ENCODE measurements around the gene RASSF5. TPM values are rescaled to one million over a fixed set of nuclear protein-coding genes. Genes with fewer than 3 reads are reported as not detected.

Gene RASSF5
- polyA plus RNA-seq, 1 donor (not counting 4 experiments of a cell fraction or from before 2014, with no cell fraction given): 2.4 TPM

DNA sequence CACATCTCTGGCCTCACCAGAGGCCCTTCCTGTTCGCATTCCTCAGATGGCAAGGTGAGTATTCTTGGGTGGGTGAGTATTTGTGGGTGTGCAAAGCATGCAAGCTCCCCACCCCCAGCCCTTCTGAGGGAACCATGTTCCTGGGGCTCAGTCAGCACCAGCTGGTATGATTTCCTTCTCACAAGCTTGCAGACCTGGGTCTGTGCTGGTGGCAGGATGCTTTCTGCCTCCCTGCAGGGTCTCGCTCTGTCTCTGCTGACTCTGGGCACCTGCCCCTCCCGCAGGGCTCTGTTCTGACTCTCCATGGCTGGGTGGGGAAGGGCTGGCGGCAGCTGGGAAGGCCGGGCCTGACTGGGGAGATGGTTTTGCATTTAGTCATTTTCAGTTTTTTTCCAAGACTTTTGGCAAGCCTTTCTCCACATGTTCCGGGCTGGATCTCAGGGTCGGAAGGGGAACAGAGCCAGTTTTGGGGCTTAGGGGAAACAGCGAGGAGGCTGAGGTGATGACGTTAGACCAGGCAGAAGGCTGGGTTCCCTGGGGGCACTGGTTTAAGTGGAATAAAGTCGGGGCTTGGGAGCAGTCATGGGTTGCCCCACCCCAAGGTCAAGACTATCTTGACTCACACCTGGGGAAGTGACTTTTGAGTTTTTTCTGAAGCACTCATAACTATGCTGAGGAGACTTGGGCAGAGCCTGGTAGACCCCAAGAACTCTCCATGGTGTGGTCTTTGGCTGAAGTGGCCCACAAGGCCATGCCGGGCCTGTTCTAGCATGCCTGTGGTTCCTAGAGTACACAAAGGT is 6.2 kb downstream of the RASSF5 start:
- Histone ChIP-seq H3K4me1 (ENCODE audit: control insufficient read depth, extremely low read depth, insufficient read depth, low read length) (peaks cover 63% of the 10 kb centered on the region), H3K9ac (ENCODE audit: control insufficient read depth, extremely low read depth, insufficient read depth, low read length) (peak overlapping the region; percentile 74), H4K20me1 (ENCODE audit: control insufficient read depth, extremely low read depth, insufficient read depth, low read length) (no peaks in the 10 kb centered on the region), H3K36me3 (ENCODE audit: control insufficient read depth in 2 of 2, extremely low read depth in 1 of 2, insufficient read depth in 2 of 2, low read length in 2 of 2) (no peaks in the 10 kb centered on the region), H3K79me2 (ENCODE audit: control insufficient read depth, insufficient read depth, low read length) (no peaks in the 10 kb centered on the region), H2AFZ (ENCODE audit: control insufficient read depth, low read length) (peak overlapping the region; percentile 56), H3K27ac (ENCODE audit: control insufficient read depth, insufficient read depth, low read length) (peak overlapping the region; percentile 90), H3K9me3 (ENCODE audit: control insufficient read depth, low read depth, low read length) (no peaks in the 10 kb centered on the region), H3K4me2 (ENCODE audit: control insufficient read depth, extremely low read depth, insufficient read depth, low read depth, low read length) (peak overlapping the region; percentile 89), H3K4me3 (ENCODE audit: control insufficient read depth in 2 of 3, extremely low read depth in 1 of 3, insufficient read depth in 2 of 3, low read depth in 1 of 3, low read length in 3 of 3) (peak overlapping the region in 2 of 3 experiments; percentile 38 to 58), H3K27me3 (ENCODE audit: control insufficient read depth, extremely low read depth, insufficient read depth, low read length) (no peaks in the 10 kb centered on the region), H3K9me1 (ENCODE audit: control insufficient read depth, extremely low read depth, insufficient read depth, low read length) (peaks cover 2% of the 10 kb centered on the region)
- peak; percentile 78 for DNase-seq (ENCODE audit: low read depth, low spot score)
- TF ChIP-seq EZH2 (IDR thresholded peaks at IDR 0.05; ENCODE audit: low read length): no peak
- TF ChIP-seq CTCF (optimal IDR thresholded peaks at IDR 0.05 in 1 of 3, IDR thresholded peaks at IDR 0.05 in 1 of 3, conservative IDR thresholded peaks at IDR 0.05 in 1 of 3; ENCODE audit: extremely low read depth in 1 of 3, insufficient read depth in 2 of 3, low read length in 3 of 3): no peak
- FAIRE-seq: peak; percentile 86
- dilution Hi-C loops (cut with MboI; ENCODE audit: extremely low pct_ligation_motif_present, low sequenced_read_pairs): no loop called here

DNA sequence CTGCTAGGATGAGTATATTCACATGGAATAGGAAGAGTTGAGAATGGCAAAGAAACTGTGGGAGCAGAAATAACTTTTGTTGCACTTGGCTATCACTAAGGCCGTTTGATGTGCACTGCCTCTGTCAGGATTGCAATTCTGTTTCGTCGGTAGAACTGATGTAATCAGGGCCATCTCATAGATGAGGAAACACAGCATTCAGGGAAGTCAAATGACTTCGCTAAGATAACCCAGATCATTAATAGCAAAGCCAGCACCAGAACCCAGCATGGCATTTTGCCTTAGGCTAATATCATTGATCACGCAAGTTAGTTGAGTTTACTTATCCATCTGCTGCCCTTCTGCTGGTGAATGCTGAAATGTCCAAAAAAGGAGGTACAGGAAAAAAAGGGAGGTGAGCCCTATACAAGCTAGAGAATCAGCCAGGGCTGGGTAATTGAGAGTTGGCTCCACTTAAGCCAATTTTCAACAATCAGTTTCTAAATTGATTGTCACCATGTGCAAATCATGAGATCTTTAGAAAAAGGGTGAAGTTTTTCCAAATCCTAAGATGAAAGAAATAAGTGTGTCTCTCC is 7.6 kb downstream of the RASSF5 start:
- peaks cover 51% of the 10 kb centered on the region for H3K4me1 ChIP-seq (ENCODE audit: control insufficient read depth, extremely low read depth, insufficient read depth, low read length)
- H3K9ac ChIP-seq (ENCODE audit: control insufficient read depth, extremely low read depth, insufficient read depth, low read length): peak overlapping the region; percentile 74

More for the DNA sequence above, 7.6 kb downstream of the RASSF5 start:
- dilution Hi-C loops (cut with MboI; ENCODE audit: extremely low pct_ligation_motif_present, low sequenced_read_pairs): no loop called here
- H3K36me3 ChIP-seq (ENCODE audit: control insufficient read depth in 2 of 2, extremely low read depth in 1 of 2, insufficient read depth in 2 of 2, low read length in 2 of 2): no peaks in the 10 kb centered on the region
- FAIRE-seq (no peak), DNase-seq (ENCODE audit: low read depth, low spot score) (no peak)
- H3K9me3 ChIP-seq (ENCODE audit: control insufficient read depth, low read depth, low read length): no peaks in the 10 kb centered on the region
- H3K4me3 ChIP-seq (ENCODE audit: control insufficient read depth in 2 of 3, extremely low read depth in 1 of 3, insufficient read depth in 2 of 3, low read depth in 1 of 3, low read length in 3 of 3): no peak overlapping the region
- peak overlapping the region; percentile 90 for H3K27ac ChIP-seq (ENCODE audit: control insufficient read depth, insufficient read depth, low read length)
- no peaks in the 10 kb centered on the region for H3K27me3 ChIP-seq (ENCODE audit: control insufficient read depth, extremely low read depth, insufficient read depth, low read length)
- H4K20me1 ChIP-seq (ENCODE audit: control insufficient read depth, extremely low read depth, insufficient read depth, low read length): no peaks in the 10 kb centered on the region
- peak overlapping the region; percentile 89 for H3K4me2 ChIP-seq (ENCODE audit: control insufficient read depth, extremely low read depth, insufficient read depth, low read depth, low read length)
- TF ChIP-seq EZH2 (IDR thresholded peaks at IDR 0.05; ENCODE audit: low read length): no peak
- peaks cover 2% of the 10 kb centered on the region for H3K9me1 ChIP-seq (ENCODE audit: control insufficient read depth, extremely low read depth, insufficient read depth, low read length)
- no peaks in the 10 kb centered on the region for H3K79me2 ChIP-seq (ENCODE audit: control insufficient read depth, insufficient read depth, low read length)
- no peak overlapping the region for H2AFZ ChIP-seq (ENCODE audit: control insufficient read depth, low read length)

Data from keratinocyte (primary cell).